HG03442 (cell line): ENCODE data around the gene NPBWR2.
A peak's percentile ranks its signal among the peaks of the same experiment; 100 is the strongest.
"Not testable (repeated sequence)": the region's sequence is repeated elsewhere in the genome, so short reads cannot be mapped to it uniquely, and the experiment has no call there.

Source experiments
- ATAC-seq: cut with Tn5 transposase; IDR thresholded peaks from one replicate; pipeline ENCODE4 v1.9.1; 2021; ENCODE audit warnings: mild to moderate bottlenecking, moderate library complexity; ENCODE audit not compliant: unreplicated experiment

The NPBWR2 gene

GRCh38 chr20:64087226-64087825, 20.0 kb downstream of the NPBWR2 start:
- not testable (repeated sequence) for ATAC-seq

GRCh38 chr20:64086801-64087200, 20.6 kb downstream of the NPBWR2 start:
- no peak for ATAC-seq

- ATAC-seq: no peak
These were observed 22.6 kb downstream of the NPBWR2 start for GRCh38 chr20:64084685-64085152.

GRCh38 chr20:64083804-64084684, 23.3 kb downstream of the NPBWR2 start, which contains the start of gene LKAAEAR1:
LKAAEAR1 (minus strand) TSS chr20:64084398; CDS start chr20:64084219, 179 bp downstream.
- ATAC-seq: no peak

- no peak for ATAC-seq
These were observed 24.0 kb downstream of the NPBWR2 start for GRCh38 chr20:64083378-64083803.

- no peak for ATAC-seq
These were observed 24.5 kb downstream of the NPBWR2 start for GRCh38 chr20:64082820-64083377.

- ATAC-seq: no peak
These were observed 25.1 kb downstream of the NPBWR2 start for GRCh38 chr20:64082126-64082731.

GRCh38 chr20:64081624-64081964, 25.8 kb downstream of the NPBWR2 start:
- ATAC-seq: no peak

- ATAC-seq: no peak
These were observed 26.3 kb downstream of the NPBWR2 start for GRCh38 chr20:64080813-64081623.

- ATAC-seq: no peak
These were observed 27.2 kb downstream of the NPBWR2 start, which contains the start of gene OPRL1 for GRCh38 chr20:64080013-64080812. OPRL1 (plus strand) TSS chr20:64080082; CDS start chr20:64092721, 12,639 bp downstream.

- peak; percentile 39 for ATAC-seq
These were observed 27.9 kb downstream of the NPBWR2 start, which contains the start of gene RGS19 for GRCh38 chr20:64079273-64080012. RGS19 (minus strand) TSS chr20:64079518; CDS start chr20:64076886, 2,632 bp downstream.

GRCh38 chr20:64078934-64079272, 28.5 kb downstream of the NPBWR2 start:
- ATAC-seq: no peak

- no peak for ATAC-seq
These were observed 29.4 kb downstream of the NPBWR2 start for GRCh38 chr20:64077876-64078551.

GRCh38 chr20:64077541-64077875, 29.9 kb downstream of the NPBWR2 start:
- no peak for ATAC-seq

- ATAC-seq: no peak
These were observed 30.3 kb downstream of the NPBWR2 start for GRCh38 chr20:64077094-64077493.

GRCh38 chr20:64076061-64076997, 31.0 kb downstream of the NPBWR2 start:
- ATAC-seq: no peak

- no peak for ATAC-seq
These were observed 31.8 kb downstream of the NPBWR2 start for GRCh38 chr20:64075556-64075955.
